H9 (cell line): ENCODE data around the gene CLEC16A. TPM values are rescaled to one million over a fixed set of nuclear protein-coding genes. Genes with fewer than 3 reads are reported as not detected.

Experiments used
- DNase-seq: peaks from one replicate; pipeline ENCODE4 v3.0.0-alpha.2; 2017
- H2AFZ ChIP-seq: one replicate; pipeline ENCODE4 v1.6.1; 2013; ENCODE audit warnings: mild to moderate bottlenecking, low read length, control low read depth, moderate library complexity
- H2AK5ac ChIP-seq: 2 replicates; pipeline ENCODE4 v1.6.1; 2013; ENCODE audit warnings: low read length, control low read depth, mixed read lengths; ENCODE audit not compliant: insufficient read length
- H2BK120ac ChIP-seq: one replicate; pipeline ENCODE4 v1.6.1; 2013; ENCODE audit warnings: low read depth, mild to moderate bottlenecking, low read length, control low read depth, inconsistent platforms; ENCODE audit not compliant: poor library complexity, severe bottlenecking
- H2BK12ac ChIP-seq: 2 replicates; pipeline ENCODE4 v1.6.1; 2013; ENCODE audit warnings: low read length, control low read depth, mixed read lengths, low read depth; ENCODE audit not compliant: insufficient read length
- H2BK15ac ChIP-seq: 2 replicates; pipeline ENCODE4 v1.6.1; 2013; ENCODE audit warnings: low read depth, low read length, control low read depth
- H2BK20ac ChIP-seq: one replicate; pipeline ENCODE4 v1.6.1; 2013; ENCODE audit warnings: low read depth, mild to moderate bottlenecking, low read length, control low read depth, inconsistent platforms; ENCODE audit not compliant: poor library complexity, severe bottlenecking
- H2BK5ac ChIP-seq: 2 replicates; pipeline ENCODE4 v1.6.1; 2013; ENCODE audit warnings: low read length, control low read depth, mixed read lengths; ENCODE audit not compliant: insufficient read length
- H3K14ac ChIP-seq: 2 replicates; pipeline ENCODE4 v1.6.1; 2013; ENCODE audit warnings: low read length, control low read depth; ENCODE audit not compliant: insufficient read depth
- H3K18ac ChIP-seq: 2 replicates; pipeline ENCODE4 v1.6.1; 2013; ENCODE audit warnings: low read depth, mild to moderate bottlenecking, mixed read lengths, low read length, control low read depth; ENCODE audit not compliant: insufficient read length
- H3K23ac ChIP-seq: 2 replicates; pipeline ENCODE4 v1.6.1; 2013; ENCODE audit warnings: low read length, control low read depth, mixed read lengths, low read depth; ENCODE audit not compliant: insufficient read length
- H3K23me2 ChIP-seq: 2 replicates; pipeline ENCODE4 v1.6.1; 2013; ENCODE audit warnings: low read depth, mild to moderate bottlenecking, mixed read lengths, low read length, control low read depth; ENCODE audit not compliant: insufficient read length, poor library complexity, severe bottlenecking
- H3K27ac ChIP-seq: 2 replicates; pipeline ENCODE4 v1.5.1; 2013; ENCODE audit warnings: low read length, control low read depth, mixed read lengths, low read depth; ENCODE audit not compliant: insufficient read length
- H3K27me3 ChIP-seq: 2 replicates; pipeline ENCODE4 v1.6.1; 2013; ENCODE audit warnings: low read length, control low read depth, inconsistent platforms; ENCODE audit not compliant: insufficient read depth
- H3K4ac ChIP-seq: 2 replicates; pipeline ENCODE4 v1.6.1; 2013; ENCODE audit warnings: low read depth, mild to moderate bottlenecking, control low read depth, inconsistent platforms, low read length, moderate library complexity
- H3K4me1 ChIP-seq: 2 replicates; pipeline ENCODE4 v1.6.1; 2013; ENCODE audit warnings: low read length, control low read depth, inconsistent platforms; ENCODE audit not compliant: insufficient read depth
- H3K4me2 ChIP-seq: 2 replicates; pipeline ENCODE4 v1.6.1; 2013; ENCODE audit warnings: low read length, control low read depth, mixed read lengths; ENCODE audit not compliant: insufficient read length, insufficient read depth
- H3K56ac ChIP-seq: 2 replicates; pipeline ENCODE4 v1.6.1; 2013; ENCODE audit warnings: low read depth, mild to moderate bottlenecking, mixed read lengths, low read length, control low read depth; ENCODE audit not compliant: insufficient read length
- H3K79me1 ChIP-seq: 2 replicates; pipeline ENCODE4 v1.6.1; 2013; ENCODE audit warnings: low read depth, mild to moderate bottlenecking, moderate library complexity, low read length, control low read depth, inconsistent platforms; ENCODE audit not compliant: insufficient read depth, poor library complexity, severe bottlenecking
- H3K79me2 ChIP-seq: 2 replicates; pipeline ENCODE4 v1.6.1; 2013; ENCODE audit warnings: low read length, control low read depth, inconsistent platforms; ENCODE audit not compliant: insufficient read depth
- H3K9ac ChIP-seq: 2 replicates; pipeline ENCODE4 v1.6.1; 2013; ENCODE audit warnings: low read length, control low read depth, mixed read lengths; ENCODE audit not compliant: insufficient read length; ENCODE audit errors: extremely low read depth
- H3K9me3 ChIP-seq: one replicate; pipeline ENCODE4 v1.6.1; 2013; ENCODE audit warnings: low read depth, low read length, inconsistent platforms; ENCODE audit not compliant: control insufficient read depth
- H3T11ph ChIP-seq: one replicate; pipeline ENCODE4 v1.6.1; 2013; ENCODE audit warnings: mild to moderate bottlenecking, low read length, control low read depth, inconsistent platforms
- H4K20me1 ChIP-seq: one replicate; pipeline ENCODE4 v1.6.1; 2013; ENCODE audit not compliant: control insufficient read depth, insufficient read length, insufficient read depth
- H4K5ac ChIP-seq: 2 replicates; pipeline ENCODE4 v1.6.1; 2013; ENCODE audit warnings: low read depth, mild to moderate bottlenecking, mixed read lengths, low read length, control low read depth; ENCODE audit not compliant: insufficient read length
- H4K8ac ChIP-seq: replicated peaks from 2 replicates; pipeline ENCODE4 v1.6.1; 2013; ENCODE audit warnings: low read length, control low read depth, mixed read lengths, low read depth; ENCODE audit not compliant: insufficient read length
- H4K91ac ChIP-seq: 2 replicates; pipeline ENCODE4 v1.6.1; 2013; ENCODE audit warnings: low read depth, mild to moderate bottlenecking, moderate library complexity, mixed read lengths, low read length, control low read depth; ENCODE audit not compliant: insufficient read length
- H3K27ac Mint-ChIP-seq, 3 experiments: 2 replicates in 2 of 3; 3 replicates in 1 of 3; pipeline ENCODE4 v1.8.0; 2020 to 2021; ENCODE audit warnings: mixed read lengths in 3 of 3, mild to moderate bottlenecking in 1 of 3, moderate library complexity in 1 of 3
- H3K27me3 Mint-ChIP-seq: 2 replicates; pipeline ENCODE4 v1.8.0; 2021; ENCODE audit warnings: low read depth, mild to moderate bottlenecking, moderate library complexity, mixed read lengths
- H3K36me3 Mint-ChIP-seq, 3 experiments: 2 replicates in 2 of 3; 3 replicates in 1 of 3; pipeline ENCODE4 v1.8.0; 2020 to 2021; ENCODE audit warnings: low read depth in 3 of 3, mixed read lengths in 3 of 3; ENCODE audit not compliant: insufficient read depth in 1 of 3
- H3K4me1 Mint-ChIP-seq, 2 experiments: 2 replicates each; pipeline ENCODE4 v1.8.0; 2020; ENCODE audit warnings: mixed read lengths in 2 of 2
- H3K4me3 Mint-ChIP-seq, 2 experiments: 2 replicates in 1 of 2; 3 replicates in 1 of 2; pipeline ENCODE4 v1.8.0; 2020 to 2021; ENCODE audit warnings: mild to moderate bottlenecking in 2 of 2, mixed read lengths in 2 of 2, moderate library complexity in 1 of 2
- H3K9me3 Mint-ChIP-seq, 2 experiments: 2 replicates in 1 of 2; 3 replicates in 1 of 2; pipeline ENCODE4 v1.8.0; 2020; ENCODE audit warnings: mild to moderate bottlenecking in 2 of 2, mixed read lengths in 2 of 2, moderate library complexity in 1 of 2
- WGBS: extraction: QIAGEN DNeasy Blood & Tissue Kit; methylation state at CpG from one replicate; pipeline ENCODE4 v1.1.7; 2013; ENCODE audit warnings: missing lambda C conversion rate, low lambda C conversion rate, mixed read lengths; ENCODE audit not compliant: insufficient read length; ENCODE audit errors: extremely low coverage; 5-methylcytosine and 5-hydroxymethylcytosine counted together
- total RNA-seq: library from RNA; stranded (reverse); gene quantifications from 2 replicates; pipeline ENCODE4 v1.2.1, GENCODE V29; 2021
- TF ChIP-seq, protein P1 (sequence below): fragments of 200-600 bp; sonication (generic); conservative IDR thresholded peaks from 3 replicates; pipeline ENCODE4 v1.8.0; 2021; ENCODE audit warnings: antibody characterized with exemption, mild to moderate bottlenecking

The CLEC16A gene
- total RNA-seq, 1 experiment from 2014 or later: 15.2 TPM

DNA sequence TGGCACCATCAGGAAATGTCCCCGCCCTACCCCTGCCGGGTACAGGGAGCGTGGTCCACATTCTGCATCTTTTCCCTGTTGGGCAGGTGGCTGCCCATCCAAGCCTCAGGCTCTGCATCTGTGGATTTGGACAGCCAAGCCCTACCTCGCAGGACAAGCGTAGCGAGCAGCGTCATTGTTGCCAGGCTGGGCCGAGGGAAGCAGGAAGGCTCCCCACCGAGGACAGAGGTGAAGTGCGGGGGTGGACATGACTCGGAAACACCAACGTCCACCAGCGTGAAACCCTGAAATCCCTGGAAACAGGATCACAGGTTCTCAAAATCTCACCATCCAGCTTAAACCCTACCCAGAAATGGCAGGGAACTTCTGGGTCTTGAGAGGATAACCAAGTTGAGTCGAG is 238.0 kb downstream of the CLEC16A start:
- H3K27ac Mint-ChIP-seq: no peak overlapping the region; a peak in 1 of 7 replicates
- no peak overlapping the region for H3K4ac ChIP-seq

More for the DNA sequence above, 238.0 kb downstream of the CLEC16A start:
- Histone ChIP-seq H2BK20ac (no peak overlapping the region), H4K8ac (no peak overlapping the region), H2BK15ac (no peak overlapping the region), H3K27me3 (no peaks in the 10 kb centered on the region), H3K23me2 (no peaks in the 10 kb centered on the region), H4K91ac (no peak overlapping the region), H2AFZ (no peak overlapping the region), H3K18ac (no peak overlapping the region), H2BK5ac (no peak overlapping the region), H4K20me1 (no peaks in the 10 kb centered on the region), H3K4me2 (no peak overlapping the region), H3K9ac (no peak overlapping the region), H3K23ac (no peak overlapping the region), H3K79me2 (no peaks in the 10 kb centered on the region), H3K79me1 (no peaks in the 10 kb centered on the region), H3K14ac (no peak overlapping the region), H4K5ac (no peak overlapping the region), H3K27ac (no peak overlapping the region), H2BK120ac (no peak overlapping the region), H3K4me1 (peaks cover 8% of the 10 kb centered on the region), H2AK5ac (no peak overlapping the region), H3K56ac (no peak overlapping the region), H2BK12ac (no peak overlapping the region), H3T11ph (no peak overlapping the region), H3K9me3 (no peaks in the 10 kb centered on the region)
- TF ChIP-seq, protein P1, sequence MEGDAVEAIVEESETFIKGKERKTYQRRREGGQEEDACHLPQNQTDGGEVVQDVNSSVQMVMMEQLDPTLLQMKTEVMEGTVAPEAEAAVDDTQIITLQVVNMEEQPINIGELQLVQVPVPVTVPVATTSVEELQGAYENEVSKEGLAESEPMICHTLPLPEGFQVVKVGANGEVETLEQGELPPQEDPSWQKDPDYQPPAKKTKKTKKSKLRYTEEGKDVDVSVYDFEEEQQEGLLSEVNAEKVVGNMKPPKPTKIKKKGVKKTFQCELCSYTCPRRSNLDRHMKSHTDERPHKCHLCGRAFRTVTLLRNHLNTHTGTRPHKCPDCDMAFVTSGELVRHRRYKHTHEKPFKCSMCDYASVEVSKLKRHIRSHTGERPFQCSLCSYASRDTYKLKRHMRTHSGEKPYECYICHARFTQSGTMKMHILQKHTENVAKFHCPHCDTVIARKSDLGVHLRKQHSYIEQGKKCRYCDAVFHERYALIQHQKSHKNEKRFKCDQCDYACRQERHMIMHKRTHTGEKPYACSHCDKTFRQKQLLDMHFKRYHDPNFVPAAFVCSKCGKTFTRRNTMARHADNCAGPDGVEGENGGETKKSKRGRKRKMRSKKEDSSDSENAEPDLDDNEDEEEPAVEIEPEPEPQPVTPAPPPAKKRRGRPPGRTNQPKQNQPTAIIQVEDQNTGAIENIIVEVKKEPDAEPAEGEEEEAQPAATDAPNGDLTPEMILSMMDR: no peak
- DNase-seq: no peak
- Mint-ChIP-seq H3K4me3 (no peak overlapping the region), H3K36me3 (no peaks in the 10 kb centered on the region), H3K27me3 (no peaks in the 10 kb centered on the region; the same call in 1 of the 2 replicates), H3K9me3 (no peaks in the 10 kb centered on the region), H3K4me1 (peaks cover 15 to 24% of the 10 kb centered on the region in 2 experiments)
- WGBS: no CpG with 5 or more reads among the region's 14 CpGs
